GDM1 (cell line): ENCODE data around the gene TLCD3B.
"Not testable (repeated sequence)": the region's sequence is repeated elsewhere in the genome, so short reads cannot be mapped to it uniquely, and the experiment has no call there.

ENCODE experiments used
- DNase-seq: peaks from one replicate; lab custom pipeline; 2025; lab: John Stamatoyannopoulos, UW

TLCD3B gene

DNA sequence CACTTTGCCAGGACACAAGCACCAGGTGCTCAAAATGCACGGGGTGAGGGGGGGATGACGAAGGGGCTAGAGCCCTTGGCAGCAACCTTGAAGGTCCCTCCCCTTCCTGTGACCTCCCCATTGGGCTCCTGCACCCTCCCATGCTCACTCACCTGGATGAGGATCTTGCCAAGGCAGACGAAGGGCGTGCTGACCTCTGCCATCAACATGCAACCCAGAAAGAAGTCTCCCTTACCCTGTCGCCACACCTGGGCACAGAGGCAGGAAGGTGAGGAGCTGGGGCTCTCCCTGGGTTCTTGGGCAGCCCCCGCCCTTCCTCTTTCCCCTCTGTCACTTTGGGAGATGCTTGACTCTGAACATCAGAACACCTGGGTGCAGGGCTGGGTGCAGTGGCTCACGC is 5.5 kb downstream of the TLCD3B start:
- no peak for DNase-seq

DNA sequence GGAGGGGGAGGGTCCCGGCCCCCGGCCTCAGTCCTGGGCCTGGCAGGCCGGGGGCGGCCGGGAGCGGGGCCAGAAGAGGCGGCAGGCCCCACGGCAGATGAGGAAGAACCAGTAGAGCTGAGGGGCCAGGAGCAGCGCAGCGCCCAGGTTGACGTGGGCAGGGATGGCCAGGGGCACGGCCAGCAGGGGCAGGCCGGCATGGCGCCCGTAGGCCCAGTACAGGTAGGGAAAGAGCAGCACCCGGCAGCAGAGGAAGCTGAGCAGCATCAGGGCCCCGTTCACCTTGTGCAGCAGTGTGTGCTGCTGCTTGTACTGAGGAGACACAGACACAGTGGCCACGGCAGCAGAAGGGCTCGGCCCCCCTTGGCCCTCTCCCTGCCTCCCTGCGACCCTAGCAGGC is 5.9 kb downstream of the TLCD3B start:
- DNase-seq: no peak

DNA sequence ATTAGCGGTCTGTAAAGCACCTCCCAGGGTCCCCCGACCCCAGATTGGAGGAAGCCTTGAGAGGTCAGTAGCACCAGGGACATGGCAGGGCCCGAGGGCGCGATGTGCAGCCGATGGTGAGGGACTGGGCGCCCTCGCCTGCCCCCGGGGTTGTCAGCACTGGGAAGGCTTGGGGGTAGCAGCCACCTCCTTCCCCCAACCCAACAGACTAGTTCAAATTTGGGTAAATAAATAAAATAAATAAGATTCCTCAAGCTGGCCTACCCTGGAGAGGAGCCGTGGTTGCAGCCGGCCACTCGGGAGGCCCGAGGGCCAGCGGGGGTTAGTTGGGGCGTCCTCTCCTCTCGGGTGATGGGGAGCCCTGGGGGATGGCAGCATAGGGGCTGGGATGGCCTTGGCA is 6.6 kb downstream of the TLCD3B start:
- DNase-seq: no peak

DNA sequence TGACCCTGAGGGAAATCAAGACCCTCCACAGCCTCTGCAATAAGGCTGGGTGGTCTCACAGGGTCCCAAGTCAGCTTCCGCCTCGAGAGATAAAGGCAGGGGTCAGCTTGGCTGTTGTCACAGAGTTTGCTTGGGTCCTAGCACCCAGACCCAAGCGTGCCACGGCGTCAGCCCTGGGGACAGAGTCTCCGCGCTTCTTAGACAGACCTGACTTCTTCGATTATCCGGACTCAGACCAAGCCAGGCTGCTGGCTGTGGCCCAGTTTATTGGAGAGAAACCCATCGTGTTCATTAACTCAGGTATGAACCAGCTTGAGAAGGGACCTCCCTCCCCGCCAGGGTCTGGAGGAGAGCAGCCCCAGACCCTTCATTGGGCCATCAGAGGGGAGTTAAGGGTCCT is 7.5 kb downstream of the TLCD3B start:
- no peak for DNase-seq

DNA sequence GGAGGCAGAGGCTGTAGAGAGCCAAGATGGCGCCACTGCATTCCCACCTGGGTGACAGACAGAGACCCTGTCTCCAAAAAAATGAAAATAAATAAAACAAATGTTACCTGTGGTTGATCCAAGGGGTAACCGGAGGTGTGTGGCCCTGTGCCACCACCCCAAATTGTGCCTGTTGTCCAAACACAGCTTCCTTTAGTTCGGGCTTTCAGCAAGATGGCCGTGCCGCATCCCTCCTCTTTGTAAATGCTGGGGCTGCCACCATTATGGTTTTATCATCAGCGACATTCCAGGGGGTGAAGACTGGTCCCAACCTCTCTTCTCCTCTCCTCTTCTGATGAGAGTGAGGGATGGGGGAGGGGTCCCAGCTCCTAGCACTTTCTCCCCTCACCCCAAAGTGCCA is 8.2 kb downstream of the TLCD3B start, which contains the start of gene C16orf92:
Gene C16orf92 (plus strand): TSS at position 312 of the 400 bp plus-strand sequence. CDS start 143 bp downstream, outside the sequence.
- no peak for DNase-seq

DNA sequence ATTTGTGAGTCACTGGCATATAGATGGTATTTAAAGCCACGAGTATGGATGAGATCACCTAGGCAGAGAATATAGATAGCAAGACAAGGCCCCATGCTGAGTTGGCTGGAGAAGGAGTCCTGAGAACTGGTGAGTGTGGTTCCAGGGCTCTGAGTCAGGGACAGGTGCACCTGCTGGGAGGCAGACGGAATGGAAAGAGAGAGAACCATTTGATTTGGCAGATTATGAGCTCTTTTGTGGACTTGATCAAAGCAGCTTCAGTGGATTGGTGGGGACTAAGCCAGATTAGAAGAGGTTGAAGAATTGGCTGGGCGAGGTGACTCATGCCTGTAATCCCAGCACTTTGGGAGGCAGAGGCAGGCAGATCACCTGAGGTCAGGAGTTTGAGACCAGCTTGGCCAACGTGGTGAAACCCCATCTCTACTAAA is 12.3 kb downstream of the TLCD3B start:
- no peak for DNase-seq

DNA sequence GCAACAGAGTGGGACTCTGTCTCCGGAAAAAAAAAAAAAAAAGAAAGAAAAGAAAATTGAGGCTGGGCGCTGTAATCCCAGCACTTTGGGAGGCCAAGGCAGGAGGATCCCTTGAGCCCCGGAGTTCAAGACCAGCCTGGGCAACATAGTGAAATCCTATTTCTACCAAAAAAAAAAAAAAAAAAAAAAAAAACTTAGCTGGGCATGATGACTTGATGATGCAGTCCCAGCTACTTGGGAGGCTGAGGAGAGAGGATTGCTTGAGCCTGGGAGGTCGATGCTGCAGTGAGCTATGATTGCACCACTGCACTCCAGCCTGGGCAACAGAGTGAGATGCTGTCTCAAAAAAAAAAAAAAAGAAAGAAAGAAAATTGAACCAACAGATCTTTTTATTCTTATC is 13.1 kb downstream of the TLCD3B start:
- DNase-seq: not testable (repeated sequence)

DNA sequence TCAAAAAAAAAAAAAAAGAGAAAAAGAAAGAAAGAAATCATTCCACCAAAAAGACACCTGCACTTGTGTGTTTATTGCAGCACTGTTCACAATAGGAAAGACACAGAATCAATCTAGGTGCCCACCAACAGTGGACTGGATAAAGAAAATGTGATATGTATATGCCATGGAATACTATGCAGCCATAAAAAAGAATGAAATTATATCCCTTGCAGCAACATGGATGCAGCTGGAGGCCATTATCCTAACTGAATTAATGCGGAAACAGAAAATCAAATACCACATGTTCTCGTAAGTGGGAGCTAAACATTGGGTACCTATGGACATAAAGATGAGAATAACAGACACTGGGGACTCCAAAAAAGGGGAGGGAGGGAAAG is 13.8 kb downstream of the TLCD3B start:
- no peak for DNase-seq

DNA sequence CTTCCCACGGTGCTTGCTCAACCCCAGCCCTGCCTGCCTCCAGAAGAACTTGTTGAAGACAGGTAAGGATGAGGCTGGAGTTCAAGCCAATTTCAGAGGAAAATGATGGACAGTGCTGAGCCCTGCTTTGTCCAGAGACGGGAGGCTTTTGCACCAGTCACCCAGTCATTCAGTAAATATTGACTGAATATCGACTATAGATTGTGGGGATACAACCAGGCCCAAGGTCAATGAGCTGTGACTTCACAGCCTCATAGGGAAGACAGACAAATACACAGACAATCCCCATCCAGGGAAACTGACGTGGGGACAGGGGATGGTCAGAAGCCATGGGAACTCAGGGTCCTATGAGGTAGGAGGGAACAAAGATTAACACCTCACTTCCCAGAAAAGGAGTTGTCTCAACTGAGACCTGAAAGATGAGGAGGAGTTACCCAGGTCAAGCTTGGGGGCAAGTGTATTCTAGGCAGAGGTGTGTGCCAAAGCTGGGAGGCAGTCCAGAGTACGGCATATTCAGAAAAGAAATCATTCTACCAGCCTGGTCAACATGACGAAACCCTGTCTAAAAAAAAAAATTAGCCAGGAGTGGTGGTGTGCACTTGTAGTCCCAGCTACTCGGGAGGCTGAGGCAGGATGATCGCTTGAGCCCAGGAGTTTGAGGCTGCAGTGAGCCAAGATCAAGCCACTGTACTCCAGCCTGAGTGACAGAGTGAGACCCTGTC is 14.4 kb downstream of the TLCD3B start:
- no peak for DNase-seq

DNA sequence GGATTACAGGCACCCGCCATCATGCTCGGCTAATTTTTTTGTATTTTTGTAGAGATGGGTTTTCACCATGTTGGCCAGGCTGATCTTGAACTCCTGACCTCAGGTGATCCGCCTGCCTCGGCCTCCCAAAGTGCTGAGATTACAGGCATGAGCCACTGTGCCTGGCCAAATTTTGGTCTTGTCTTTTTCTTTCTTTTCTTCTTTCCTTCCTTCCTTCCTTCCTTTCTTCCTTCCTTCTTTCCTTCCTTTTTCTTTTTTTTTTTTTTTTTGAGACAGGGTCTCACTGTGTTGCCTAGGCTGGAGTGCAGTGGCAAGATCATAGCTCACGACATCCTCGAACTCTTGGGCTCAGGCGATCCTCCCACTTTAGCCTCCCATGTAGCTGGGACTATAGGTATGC is 15.6 kb downstream of the TLCD3B start:
- not testable (repeated sequence) for DNase-seq

DNA sequence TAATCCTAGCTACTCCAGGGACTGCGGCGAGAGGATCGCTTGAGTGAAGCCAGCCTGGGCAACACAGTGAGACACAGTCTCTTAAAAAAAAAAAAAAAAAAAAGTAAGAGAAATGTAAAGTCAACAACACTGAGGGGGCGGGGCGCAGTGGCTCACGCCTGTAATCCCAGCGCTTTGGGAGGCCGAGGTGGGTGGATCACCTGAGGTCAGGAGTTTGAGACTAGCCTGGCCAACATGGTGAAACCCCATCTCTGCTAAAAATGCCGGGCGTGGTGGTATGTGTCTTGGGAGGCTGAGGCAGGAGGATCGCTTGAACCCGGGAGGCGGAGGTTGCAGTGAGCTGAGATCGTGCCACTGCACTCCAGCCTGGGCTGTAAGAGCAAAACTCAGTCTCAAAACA is 18.5 kb downstream of the TLCD3B start:
- not testable (repeated sequence) for DNase-seq

DNA sequence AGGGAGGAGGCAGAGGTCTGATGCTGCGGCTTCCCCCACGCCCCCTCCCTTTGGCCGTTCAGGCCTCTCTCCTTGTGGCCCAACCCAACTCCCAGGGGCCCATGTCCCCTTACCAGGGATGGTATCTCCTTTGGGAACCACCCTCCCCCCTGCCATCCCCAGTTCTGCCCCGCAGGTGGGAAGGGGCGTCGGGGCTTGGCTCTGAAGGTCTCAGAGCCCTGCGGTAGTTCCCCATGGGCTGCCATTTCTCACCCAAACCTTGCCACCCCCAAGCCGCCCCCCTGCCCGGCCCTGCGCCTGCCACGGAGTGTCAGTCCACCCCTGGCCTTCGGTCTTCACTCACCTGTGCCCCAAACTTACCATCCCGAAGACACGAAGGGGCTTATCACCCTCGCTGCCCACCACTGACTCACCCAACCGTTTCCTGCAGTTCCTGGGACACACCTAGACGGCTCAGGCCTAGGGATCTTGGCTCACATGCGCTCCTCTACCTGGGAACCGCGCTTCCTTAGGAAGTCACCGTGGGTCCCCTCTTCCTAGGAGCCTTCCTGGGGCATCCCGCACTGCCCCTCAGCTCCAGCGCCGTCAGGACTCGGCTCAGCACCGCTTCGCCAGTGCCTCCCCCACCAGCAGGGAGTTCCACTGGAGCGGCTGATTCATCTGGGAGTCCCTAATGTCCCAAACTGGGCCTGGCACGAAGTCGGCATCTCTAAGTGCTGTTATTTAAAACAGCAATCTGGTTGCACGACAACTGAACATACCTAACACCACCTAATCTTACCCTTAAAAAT is 19.2 kb downstream of the TLCD3B start:
- DNase-seq: no peak

DNA sequence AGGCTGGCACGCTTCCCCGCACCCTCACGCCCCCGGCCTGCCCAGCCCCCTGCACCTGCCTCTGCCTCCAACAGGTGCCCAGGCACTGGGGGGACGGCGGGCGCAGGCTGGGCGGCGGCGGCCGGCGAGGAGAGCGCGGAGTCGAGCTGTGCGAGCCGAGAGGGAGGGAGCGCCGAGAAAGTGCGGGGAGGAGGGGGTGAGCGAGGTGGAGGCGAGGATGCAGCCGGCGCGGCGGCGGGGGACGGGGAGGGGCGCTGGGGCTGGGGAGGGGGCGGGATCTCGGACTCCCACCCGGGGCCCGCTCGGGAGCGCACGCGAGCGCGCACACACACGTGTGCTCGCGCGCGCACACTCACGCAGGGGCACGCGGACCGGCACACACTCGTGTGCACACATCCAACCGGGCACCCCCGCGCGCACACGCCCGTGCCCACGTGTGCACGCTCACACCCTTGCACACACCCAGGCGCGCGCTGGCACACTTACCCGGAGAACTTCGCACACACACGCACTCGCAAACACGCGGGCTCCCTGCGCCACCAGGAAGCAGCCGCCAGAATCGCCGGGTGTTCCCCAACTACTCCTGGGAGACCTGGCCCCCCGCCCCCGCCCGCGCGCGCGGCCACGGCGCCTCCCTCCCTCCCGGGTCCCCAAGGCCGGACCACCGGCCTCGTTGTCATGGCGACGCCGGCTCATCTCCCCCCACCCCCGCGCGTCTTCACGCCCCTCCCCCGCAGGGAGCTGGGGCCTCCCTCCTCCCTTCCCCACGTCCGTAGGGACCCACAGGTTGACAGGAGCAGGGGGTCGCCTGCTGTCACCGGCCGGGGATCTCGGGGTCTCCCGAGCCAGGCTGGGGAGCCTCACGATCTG is 20.0 kb downstream of the TLCD3B start, which contains the start of gene DOC2A:
Gene DOC2A (minus strand): TSS at position 184 of the 870 bp plus-strand sequence. CDS start 805 bp downstream, outside the sequence.
- DNase-seq: no peak

DNA sequence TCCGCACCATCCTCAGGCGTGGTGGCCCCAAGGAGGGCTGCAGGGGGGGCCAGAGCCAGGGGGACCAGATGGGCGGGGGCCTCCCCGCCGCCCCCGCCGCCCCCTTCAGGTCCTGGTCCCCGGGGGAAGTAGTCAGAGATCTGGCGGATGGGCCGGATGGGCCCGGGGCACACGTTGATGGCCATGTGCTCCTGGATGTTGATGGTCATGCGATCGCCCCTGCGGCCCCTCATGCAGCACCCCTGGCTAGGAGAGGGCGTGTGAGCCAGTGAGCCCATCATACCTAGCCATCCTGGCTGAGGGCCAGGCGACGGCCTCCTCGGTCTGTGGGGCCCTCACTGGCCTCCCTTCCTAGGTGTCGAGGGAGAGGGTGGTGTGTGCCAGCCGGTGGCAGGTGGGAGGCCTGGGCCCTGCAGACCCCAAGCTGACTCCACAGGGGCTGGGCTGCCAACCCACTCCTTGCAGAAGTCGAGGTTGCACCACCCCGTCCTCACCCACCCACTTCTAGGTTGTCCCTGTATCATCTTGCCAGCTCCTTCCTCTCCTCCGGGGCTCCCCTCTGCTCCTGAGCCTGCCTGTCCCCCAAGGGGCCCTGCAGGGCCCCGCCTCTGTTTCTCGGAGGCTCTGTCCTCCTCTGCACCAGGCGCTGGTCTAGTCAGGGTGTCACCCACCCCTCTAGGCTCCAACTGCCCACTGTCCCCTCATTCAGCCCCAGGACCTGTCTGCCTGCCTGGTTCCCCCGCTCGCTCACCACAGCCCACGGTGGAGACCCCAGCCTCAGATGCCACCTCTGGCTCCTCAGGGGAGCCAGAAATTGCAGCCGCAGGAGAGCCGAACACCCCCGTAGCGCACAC is 20.9 kb downstream of the TLCD3B start:
- no peak for DNase-seq

DNA sequence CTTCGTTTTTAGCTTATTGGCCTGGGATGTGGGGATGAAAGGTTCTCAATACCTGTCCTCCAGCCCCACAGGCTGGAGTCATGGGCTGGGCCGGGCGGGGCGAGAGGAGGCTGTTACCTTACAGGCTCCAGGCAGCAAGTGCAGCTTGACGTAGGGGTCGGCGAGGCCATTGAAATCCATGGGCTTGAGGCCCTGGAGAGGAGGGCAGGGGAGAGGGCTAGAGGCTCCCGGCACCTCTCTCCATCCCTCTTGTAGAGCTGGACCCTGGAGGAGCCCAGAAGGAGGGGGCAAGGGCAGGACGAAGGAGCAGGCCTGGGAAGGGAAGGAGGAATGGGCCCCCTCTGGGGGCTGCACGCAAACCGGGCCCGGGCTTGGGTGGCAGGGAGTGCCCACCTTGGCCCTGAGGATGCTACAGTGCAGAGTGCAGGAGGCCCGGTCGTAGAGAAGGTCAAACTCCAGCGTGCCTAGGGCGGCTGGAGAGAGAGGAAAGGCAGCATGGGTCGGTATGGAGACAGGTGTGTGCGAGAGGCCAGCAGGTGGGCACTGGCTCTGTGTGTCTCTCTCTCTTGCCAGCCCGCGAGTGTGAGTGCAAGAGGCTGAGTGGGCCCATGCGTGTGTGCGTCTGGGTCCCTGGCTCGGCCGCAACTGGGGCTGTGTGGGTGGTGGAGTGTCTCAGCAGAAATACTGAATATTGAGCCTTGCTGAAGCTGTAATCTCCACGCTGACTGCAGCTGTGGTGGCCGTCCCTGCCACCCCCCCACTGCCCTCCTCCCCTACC is 21.8 kb downstream of the TLCD3B start:
- no peak for DNase-seq

DNA sequence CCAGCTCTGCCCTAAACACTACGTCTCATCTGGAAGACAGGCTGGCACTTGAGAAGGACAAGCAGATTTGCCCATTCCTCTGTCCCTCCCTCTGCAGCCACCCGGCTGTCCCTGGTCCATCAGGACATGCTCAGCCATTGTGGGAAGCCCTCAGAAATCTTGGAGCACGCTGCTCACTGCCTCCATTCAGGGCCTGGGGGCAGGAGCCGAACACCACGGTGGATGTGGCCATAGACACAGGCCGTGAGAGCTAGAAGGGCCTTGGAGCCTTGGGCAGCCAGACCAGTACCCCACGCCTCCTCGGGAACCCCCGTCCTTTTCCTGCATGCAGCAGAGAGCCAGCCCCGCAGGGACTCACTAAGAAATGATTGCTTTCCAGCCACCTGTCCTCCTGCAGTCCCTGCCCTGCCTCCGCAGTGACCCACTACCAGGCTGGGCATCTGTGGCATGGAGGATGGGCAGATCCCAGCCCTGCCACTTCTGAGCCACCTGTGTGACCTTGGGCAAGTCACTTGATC is 23.6 kb downstream of the TLCD3B start:
- no peak for DNase-seq

DNA sequence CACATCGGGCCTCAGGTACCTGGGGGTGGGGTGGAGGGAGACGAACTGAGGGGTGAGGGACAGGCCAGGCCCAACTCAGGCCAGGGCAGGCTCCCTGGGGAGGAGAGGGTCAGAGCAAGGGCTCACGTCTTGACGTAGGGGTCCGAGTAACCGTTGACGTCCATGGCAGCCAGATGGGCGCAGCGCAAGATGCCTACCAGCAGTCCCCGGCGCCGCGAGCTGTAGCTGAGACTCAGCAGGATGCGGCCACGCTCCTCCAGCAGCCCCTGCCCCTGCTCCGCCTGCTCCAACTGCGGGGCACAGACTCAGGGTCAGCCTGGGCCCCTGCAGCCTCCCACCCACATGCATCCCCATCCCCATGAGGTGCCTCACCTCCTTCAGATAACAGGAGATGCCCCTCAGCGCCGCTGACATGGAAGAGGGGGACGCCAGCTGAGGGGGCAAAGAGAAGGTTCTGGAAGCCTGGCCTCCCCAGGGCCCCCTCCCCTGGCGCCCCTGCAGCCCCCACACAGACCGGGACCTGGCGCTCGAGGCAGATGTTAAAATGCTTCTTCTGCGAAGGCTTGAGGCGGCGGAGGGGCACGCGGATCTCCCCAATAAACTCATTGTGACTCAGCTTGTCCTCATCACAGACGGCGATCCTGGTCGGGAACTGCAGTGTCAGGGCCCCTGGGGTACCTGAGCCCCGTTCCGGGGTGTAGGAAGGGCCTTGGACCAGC is 24.3 kb downstream of the TLCD3B start:
- no peak for DNase-seq

DNA sequence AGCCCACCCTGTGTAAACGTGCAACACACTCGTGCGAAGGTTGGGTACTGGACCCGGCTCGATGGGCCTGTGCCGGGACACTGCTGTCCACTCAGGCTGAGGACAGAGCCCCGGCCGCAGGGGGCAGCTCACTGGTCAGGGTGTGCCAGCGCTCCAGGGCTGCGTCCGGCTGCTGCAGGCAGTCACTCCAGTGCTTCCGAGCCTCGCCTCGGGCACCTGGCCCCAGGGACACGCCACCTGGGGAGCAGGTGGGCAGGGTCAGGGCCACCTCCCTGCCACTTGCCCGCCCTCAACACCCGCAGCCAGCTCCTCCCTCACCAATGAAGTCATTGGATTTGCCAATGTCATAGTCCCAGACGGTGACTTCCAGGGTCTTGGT is 25.0 kb downstream of the TLCD3B start:
- no peak for DNase-seq

DNA sequence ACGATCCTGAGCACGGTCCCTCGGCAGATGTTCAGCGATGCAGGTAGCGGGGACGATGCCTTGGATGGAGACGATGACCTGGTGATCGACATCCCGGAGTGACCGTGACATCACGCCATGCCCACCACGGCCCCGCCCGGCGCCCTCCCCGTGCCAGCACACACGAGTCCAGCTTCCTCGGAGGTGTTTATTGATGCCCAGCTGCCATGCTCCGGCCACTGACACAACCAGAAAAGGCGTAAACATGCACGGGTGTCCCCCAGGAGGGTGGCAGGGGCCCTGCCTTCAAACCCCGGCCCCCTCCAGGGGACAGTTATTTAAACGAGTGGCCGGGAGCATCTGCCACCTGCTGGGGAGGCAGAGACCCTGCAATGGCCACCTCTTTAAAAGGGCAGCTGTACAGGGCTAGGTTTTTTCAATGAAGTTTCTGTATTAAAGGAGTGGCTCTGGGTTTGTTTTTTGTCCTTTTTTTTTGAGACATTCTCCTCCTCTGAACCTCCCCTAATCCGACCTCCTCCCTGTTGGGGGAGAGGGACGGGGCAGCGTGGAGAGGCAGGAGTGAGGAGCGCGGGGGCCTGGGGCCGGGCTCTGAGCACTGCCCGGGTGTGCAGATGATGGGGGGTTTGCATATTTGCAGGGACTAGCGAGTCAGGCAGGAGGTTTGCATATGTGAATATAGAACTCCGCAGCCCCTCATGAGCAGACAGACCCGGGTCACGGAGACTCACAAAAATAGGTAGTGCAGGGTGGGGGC is 25.6 kb downstream of the TLCD3B start:
- DNase-seq: no peak
